Epithelial cell of proximal tubule (primary cell): Measurements from ENCODE around the gene FBXL13. TPM values are rescaled to one million over a fixed set of nuclear protein-coding genes. Genes with fewer than 3 reads are reported as not detected.

Experiments used
- DNase-seq: peaks from one replicate; pipeline ENCODE4 v3.0.0-alpha.2; 2011; ENCODE audit warnings: low read depth
- H3K4me3 ChIP-seq: 2 replicates; pipeline ENCODE4 v1.5.1; 2011; ENCODE audit warnings: low read depth, mild to moderate bottlenecking, low read length
- total RNA-seq: library from RNA; depleted of rRNA; stranded (reverse); fragments of >200 nt; gene quantifications from 2 replicates; pipeline ENCODE4 v1.2.3, GENCODE V29; 2015
- TF ChIP-seq, protein P1 (sequence below): conservative IDR thresholded peaks from 2 replicates; pipeline ENCODE4 v1.5.1; 2012; ENCODE audit warnings: low read depth, mild to moderate bottlenecking, low read length

The FBXL13 gene
- total RNA-seq, 1 donor from 2014 or later, result 1.6 TPM

DNA sequence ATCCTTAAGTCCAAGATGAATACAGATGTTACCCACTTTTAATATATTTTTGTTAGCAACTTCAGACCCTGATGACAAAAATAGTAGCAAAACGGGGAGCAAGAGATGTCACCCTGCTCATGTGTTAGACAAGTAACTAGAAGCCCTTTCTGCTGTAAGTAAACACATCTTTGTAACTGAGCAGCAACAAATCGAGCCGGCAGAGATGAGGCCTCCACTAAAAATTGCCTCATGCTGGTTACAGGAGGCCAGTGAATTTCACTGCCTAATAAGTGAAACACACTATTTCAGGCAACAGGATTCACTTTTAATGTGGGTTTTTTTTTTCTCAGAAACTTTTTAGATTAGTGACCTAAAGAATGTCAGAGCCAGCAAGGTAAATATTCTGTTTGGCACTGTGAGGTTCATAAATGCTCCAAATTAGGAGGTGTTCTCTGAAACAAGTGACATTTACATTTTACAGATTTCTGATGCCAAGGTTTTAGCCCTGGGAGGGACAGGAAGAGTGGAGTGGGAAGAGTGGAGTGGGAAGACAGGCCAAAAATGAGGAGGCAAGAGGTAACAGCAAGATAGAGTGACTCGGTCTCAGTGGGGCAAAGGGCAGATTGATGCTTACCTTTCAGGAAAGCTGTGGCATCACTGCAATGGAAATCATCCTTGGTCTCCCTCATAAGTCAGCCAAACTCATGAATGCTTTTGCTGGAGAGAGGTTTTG, 215.4 kb downstream of the FBXL13 start:
- no peak overlapping the region for H3K4me3 ChIP-seq
- TF ChIP-seq, protein P1, sequence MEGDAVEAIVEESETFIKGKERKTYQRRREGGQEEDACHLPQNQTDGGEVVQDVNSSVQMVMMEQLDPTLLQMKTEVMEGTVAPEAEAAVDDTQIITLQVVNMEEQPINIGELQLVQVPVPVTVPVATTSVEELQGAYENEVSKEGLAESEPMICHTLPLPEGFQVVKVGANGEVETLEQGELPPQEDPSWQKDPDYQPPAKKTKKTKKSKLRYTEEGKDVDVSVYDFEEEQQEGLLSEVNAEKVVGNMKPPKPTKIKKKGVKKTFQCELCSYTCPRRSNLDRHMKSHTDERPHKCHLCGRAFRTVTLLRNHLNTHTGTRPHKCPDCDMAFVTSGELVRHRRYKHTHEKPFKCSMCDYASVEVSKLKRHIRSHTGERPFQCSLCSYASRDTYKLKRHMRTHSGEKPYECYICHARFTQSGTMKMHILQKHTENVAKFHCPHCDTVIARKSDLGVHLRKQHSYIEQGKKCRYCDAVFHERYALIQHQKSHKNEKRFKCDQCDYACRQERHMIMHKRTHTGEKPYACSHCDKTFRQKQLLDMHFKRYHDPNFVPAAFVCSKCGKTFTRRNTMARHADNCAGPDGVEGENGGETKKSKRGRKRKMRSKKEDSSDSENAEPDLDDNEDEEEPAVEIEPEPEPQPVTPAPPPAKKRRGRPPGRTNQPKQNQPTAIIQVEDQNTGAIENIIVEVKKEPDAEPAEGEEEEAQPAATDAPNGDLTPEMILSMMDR, result no peak
- DNase-seq, result no peak

DNA sequence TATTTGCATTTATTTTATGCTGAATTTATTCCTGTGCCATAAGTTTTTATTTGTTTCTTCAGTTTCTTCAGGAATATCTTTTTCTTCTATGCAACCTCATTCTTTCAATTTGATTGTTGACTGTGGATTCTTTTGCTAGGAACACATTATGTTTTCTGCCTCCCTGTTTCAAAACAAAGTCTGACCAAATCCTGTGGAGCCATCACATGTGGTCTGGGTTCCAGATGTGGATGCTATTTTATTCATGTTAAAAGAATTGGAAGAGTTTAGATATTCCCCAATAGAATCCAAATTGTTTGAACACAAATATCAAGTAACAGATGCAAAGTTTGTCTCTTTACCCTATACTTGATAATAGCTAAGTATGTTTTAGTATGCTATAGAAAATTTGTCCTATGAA, 218.6 kb downstream of the FBXL13 start:
- TF ChIP-seq, protein P1, result no peak
- H3K4me3 ChIP-seq, result no peak overlapping the region
- no peak for DNase-seq

DNA sequence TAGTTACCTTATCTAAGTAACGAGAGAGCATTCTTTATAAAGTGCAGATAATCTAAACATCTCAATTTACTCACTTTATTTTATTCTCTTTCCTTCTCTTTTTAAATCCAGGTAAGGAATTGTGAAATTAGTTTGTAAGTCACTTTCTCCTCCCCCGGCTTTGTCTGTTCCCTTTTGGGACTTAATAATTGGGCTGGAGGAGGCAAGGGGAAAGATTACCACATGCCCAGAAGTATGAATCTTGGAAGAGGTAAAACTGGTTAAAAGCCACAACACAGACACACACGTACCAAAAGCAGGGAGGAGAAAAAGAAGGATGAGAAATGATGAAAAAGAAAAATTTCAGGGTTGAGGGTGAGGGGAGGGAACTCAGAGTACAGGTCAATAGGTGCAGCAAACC, 225.1 kb downstream of the FBXL13 start:
- DNase-seq, result no peak
- H3K4me3 ChIP-seq, result no peak overlapping the region
- TF ChIP-seq, protein P1, result no peak

DNA sequence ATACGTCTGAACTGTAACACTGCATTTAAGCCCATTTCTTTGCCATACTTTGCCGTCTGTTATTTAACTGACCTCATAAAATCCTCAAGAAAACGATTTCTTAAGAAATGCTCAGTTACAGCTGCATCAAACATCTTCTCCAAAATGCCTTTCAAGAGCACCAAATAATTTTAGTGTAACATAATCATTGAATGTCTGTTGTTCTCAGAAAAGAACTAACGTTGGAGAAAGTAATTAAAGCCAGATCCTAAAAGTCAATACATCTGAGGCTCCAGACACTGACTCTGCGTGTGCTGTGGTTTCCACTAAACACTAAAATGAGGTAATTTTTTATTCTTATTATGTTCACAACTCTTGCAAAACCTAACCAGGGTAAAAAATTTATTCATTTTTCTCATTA, 225.5 kb downstream of the FBXL13 start:
- TF ChIP-seq, protein P1, result no peak
- no peak for DNase-seq
- H3K4me3 ChIP-seq, result no peak overlapping the region

DNA sequence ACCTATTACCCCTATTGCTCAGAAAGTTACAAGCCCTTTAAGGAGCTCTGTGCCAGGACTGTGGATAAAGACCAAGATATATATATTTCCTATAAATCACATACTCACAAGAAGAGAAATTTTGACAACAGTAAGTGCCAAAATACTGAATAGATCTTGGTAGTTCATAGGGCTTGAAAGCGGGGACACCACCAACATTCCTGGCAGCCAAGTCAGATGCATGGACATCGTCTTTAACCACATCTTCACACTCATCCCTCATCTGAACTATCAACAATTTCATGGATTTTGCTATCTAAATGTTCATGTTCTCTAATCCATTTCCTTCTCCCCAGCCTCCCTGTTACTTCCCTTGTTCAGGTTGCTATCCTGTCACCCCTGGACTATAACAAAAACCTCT, 229.2 kb downstream of the FBXL13 start:
- no peak for DNase-seq
- H3K4me3 ChIP-seq, result no peak overlapping the region
- TF ChIP-seq, protein P1, result no peak

DNA sequence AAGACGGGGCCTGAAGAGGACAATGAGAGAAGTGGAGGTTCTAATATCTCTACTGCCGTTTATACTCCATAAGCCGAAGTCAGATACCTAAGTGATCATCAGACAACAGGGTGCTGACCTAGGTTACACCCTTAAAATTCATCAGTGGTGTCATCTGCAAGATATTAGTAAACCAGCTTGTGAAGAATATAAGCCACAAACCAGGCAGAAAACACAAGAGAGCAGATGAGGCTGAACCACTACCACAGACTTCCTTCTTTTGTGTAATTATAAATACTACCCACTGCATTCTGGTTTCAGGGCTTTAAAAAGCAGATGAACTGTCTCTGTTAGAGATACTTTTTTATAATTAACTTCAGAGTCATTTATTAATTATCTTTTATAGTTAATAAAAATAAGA, 230.7 kb downstream of the FBXL13 start:
- no peak overlapping the region for H3K4me3 ChIP-seq
- DNase-seq, result no peak
- TF ChIP-seq, protein P1, result no peak

DNA sequence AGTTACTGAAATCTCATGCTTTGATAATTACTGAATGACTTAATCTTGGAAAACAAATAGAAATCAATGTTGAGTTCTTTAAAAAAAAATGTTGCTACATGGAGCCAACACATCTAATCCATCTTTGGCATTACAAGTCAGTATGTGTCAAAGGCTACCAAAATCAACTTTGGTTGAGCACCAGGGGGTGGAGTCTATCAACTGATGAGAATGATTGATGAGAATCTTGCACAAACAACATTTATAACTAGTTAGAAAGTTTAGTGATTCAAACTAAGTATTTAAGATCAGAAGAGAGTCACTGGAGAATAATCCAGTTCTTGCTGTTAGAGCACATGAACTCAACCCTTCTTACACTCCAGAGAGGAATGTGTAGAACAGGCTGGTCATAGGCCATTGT, 232.3 kb downstream of the FBXL13 start:
- no peak for DNase-seq
- no peak overlapping the region for H3K4me3 ChIP-seq
- TF ChIP-seq, protein P1, result no peak
